ENCODE data around the gene PATZ1.
"Not testable (repeated sequence)": the region's sequence is repeated elsewhere in the genome, so short reads cannot be mapped to it uniquely, and the experiment has no call there.

PATZ1 gene

GRCh38 chr22:31343235-31344191 is 2.6 kb downstream of the PATZ1 start:
- DNase-seq, result peak in 1 of 2 experiments; percentile 5

DNA sequence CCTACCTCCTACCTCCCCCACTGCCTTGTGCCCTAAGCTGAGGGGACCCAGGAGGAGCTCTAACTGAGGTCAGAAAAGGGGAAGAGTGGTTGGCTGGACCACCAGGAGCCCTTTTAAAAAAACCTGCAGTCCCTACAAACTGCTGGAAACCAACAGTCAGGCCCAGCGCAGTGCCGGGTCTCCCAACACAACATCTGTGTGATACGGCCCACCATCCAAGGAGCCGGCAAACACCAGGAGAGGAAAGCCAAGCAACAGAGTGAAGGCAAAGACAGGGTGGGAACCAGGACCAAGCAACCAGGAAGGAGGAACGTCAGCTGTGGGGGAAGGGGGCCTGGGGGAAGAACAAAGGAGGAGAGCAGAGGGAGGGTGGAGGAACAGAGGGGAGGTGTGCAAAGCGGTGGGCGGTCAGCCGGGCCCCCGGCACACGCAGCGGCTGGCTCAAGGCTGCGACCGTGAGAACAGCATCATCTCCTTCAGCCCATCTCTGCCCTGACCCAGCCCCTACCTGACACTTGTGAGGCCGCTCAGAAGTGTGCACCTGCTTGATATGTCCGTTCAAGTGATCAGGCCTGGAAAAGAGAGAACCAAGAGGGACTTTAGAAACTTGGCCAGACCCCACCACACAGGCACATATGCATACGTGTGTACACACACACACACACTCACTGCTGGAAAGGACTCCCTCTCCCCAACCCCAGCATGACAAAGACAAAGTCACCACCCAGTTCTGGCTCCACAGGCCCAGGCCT is 3.6 kb downstream of the PATZ1 start:
- no peak for DNase-seq

- no peak for DNase-seq
These were observed 4.6 kb downstream of the PATZ1 start for GRCh38 chr22:31341386-31342088.

DNA sequence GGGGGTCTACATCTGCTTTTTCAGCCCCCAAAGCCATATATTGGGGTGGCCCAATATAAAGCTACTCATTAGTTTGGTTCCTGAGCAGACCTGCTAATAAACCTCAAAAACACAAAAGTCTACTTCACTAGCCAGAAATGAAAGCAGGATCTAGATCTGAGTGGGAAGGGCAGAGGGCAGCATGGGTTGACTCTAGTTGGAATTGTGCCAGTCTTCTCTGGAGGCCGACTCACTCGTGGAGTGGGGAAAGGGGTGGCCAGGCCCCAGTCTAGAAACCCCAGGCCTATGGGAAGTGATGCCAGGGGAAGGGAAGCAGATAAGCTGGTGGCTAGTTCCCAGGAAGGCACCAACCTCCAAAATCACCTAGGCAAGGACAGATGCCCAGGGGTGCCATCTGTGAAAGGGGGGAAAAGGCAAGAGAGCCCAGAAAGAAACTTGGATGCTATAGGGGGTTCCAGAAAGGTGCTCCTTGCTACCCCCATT is 5.3 kb downstream of the PATZ1 start:
- DNase-seq, result no peak

DNA sequence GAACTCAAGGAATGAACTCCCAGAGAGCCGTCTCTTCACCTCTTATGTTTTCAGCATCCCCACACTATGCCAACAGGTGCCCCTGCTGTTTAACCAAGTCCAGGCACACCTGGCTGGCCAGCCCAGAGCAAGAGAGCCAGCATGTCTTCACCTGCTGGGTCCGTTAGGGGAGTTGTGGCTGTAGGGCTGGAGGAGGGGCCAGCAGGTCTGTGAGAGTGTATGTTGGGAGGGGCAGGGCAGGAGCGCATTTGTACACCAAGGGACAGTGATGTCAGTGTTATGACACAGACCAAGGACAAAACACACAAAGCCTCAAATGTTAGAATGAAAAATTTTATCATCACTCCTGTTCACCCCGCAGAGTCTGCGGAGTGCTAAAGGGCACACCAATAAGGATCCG is 5.8 kb downstream of the PATZ1 start:
- DNase-seq, result no peak

GRCh38 chr22:31339148-31339832 is 6.9 kb downstream of the PATZ1 start:
- no peak for DNase-seq

DNA sequence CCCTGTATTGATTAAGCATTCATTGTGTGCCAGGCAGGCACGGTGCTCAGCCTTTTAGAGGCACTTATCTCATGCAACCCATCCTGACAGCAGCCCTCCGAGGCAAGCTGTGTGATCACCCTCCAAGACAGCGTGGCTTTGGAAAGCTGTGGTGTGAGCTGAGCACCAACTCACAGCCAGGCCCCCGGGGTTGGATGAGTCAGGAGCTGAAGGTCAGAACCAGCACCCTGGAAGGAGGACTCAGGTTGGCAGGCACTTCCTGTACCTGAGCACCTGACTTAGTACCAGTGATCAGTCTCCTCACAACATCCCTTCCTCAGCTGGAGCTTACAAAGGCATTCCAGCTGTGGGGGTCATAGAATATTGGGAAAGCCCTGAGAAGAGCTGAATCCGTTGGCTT is 9.0 kb downstream of the PATZ1 start:
- no peak for DNase-seq

DNA sequence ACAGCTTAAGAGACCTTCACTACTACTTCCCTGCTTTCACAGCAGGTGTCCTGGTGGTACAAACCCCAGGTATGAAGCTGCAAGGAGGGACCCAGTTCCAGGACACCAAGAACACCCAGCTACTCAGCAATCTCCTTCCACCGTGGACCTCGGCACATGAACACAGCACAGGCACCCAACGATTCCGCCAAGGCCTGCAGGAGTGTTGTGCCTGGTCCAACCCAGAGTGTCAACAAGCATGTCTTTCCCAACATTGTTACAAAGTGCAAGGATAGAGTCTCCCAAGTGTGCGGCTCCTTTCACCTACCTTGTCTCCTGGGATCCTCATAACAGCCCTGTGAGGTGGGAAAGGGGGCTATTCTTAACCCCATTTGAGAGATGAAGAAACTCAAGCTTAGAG is 11.8 kb downstream of the PATZ1 start:
- no peak for DNase-seq

DNA sequence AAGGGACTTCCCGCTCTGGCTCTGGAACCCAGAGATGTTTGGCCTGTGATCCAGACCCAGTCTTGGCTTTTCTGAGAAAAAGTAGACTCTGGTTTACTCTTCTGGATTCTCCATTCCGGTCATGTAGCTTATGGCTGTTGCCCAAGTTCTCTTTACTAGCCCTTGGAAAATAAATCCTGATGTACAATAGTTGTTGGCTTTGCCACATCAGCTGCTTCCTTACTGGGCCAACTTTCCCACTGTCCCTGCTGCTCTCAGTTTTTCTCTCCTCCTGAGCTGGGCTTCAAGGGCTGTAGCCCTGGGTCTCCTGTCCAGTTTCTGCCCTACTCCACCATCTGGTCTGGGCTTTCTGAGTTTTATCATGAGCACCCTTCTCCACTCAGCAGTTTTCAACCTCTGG is 12.5 kb downstream of the PATZ1 start:
- no peak for DNase-seq

- DNase-seq, result no peak
These were observed 13.3 kb downstream of the PATZ1 start for GRCh38 chr22:31332886-31333285.

GRCh38 chr22:31332010-31332409 is 14.1 kb downstream of the PATZ1 start:
- no peak for DNase-seq

DNA sequence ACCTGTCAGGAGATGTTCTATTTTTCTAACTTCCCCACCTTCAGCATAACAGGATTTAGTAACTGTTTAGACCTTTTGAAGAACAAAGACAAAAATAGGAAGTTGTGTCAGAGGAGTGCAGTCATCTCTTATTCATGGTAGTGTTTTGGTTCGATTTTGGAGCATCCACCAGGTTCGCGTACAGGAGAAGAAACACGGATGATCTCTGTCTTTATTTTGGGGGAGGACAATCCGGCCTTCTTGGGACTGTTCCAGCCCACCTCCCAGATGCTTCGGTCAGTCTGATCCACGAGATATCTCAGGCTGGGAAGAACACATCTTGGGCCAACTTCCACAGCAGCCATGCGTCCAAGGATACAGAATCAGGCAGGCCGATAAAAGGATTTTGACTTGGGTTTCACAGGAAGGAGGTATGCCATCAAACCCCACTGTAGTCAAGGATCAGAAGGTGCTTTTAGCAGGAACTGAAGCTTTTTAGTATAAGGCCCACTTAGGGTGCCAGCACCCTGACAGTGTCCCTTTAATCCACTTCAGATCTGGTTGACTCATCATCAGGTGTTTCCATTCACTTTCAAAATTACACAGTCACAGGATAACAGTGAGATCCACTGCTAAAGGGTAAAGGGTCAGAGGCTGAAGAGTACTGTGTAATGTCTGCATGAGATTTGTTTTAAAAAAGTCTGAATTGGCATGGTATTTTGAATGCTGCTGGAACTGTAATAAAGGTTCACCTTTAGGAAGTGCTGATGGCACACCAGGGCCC is 16.5 kb downstream of the PATZ1 start:
- DNase-seq, result no peak

- no peak for DNase-seq
These were observed 17.1 kb downstream of the PATZ1 start for GRCh38 chr22:31329029-31329428.

DNA sequence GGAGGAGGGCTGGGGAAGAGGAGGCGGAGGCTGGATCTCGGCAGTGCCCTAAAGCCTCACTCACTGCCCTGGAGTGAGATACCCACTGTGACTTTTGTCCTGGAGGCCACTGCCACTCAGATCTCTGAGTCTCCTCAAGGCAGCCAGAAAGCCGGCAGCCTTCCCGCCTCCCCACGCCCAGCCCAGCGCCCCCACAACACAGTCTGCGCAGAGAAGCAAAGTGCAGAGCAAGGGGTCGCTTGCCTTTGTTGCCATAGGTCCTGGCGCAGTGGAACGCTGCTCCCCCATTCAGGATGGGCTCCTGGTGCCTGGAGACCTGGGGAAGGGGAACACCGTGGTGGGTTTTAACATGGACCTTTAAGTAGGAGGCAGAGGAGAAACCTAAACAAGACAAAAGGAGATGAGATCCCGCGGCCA is 17.6 kb downstream of the PATZ1 start:
- no peak for DNase-seq

- no peak for DNase-seq
These were observed 18.2 kb downstream of the PATZ1 start for GRCh38 chr22:31327806-31328543.

GRCh38 chr22:31326877-31327276 is 19.3 kb downstream of the PATZ1 start:
- DNase-seq, result no peak

GRCh38 chr22:31323578-31324550 is 22.3 kb downstream of the PATZ1 start:
- DNase-seq, result no peak

DNA sequence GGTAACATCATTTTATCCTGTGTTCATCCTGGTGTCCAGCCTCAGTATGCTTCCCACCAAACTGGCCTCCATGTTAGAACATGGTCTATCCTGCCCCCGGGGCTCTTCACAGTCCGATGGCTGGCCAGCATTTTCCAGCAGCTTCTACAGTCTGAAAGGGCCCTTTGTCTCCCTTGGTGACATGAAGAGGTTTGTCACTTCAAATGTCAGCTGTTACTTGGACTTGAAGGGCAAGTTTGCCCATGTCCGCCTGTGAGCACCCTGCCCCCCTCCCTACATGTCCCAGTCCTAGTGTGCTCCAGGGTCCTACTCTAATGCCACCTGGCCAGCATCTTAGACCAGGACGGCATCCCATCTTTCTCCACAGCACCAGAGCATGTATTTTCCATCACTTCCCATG is 24.7 kb downstream of the PATZ1 start:
- DNase-seq, result no peak

DNA sequence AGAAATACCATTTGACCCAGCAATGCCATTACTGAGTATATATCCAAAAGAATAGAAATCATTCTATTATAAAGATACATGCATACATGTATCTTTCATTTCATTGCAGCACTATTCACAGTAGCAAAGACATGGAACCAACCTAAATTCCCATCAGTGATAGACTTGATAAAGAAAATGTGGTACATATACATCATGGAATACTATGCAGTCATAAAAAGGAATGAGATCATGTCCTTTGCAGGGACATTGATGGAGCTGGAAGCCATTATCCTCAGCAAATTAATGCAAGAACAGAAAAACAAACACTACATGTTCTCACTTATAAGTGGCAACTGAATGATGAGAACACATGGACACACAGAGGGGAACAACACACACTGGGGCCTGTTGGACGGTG is 31.9 kb downstream of the PATZ1 start:
- DNase-seq, result not testable (repeated sequence)
